BE2C (cell line): ENCODE results near the gene ELMOD3.

Experiments
- DNase-seq: peaks from one replicate; pipeline ENCODE4 v3.0.0-alpha.2; 2020
- H3K27me3 ChIP-seq: fragments of 250-450 bp; sonication (Bioruptor Pico); 2 replicates; pipeline ENCODE4 v1.5.1; 2020; ENCODE audit warnings: mild to moderate bottlenecking
- H3K36me3 ChIP-seq: fragments of 250-450 bp; sonication (Bioruptor Pico); 2 replicates; pipeline ENCODE4 v1.5.1; 2020; ENCODE audit warnings: mild to moderate bottlenecking
- H3K4me1 ChIP-seq: fragments of 250-450 bp; sonication (Bioruptor Pico); 2 replicates; pipeline ENCODE4 v1.5.1; 2020
- H3K4me3 ChIP-seq: 2 replicates; pipeline ENCODE4 v1.5.1; 2011; ENCODE audit warnings: low read depth, low read length
- H3K9me3 ChIP-seq: fragments of 250-450 bp; sonication (Bioruptor Pico); 2 replicates; pipeline ENCODE4 v1.5.1; 2020
- TF ChIP-seq, protein P1 (sequence below): IDR thresholded peaks from 2 replicates; pipeline ENCODE4 v1.5.1; 2012; ENCODE audit warnings: mild to moderate bottlenecking, low read depth, low read length

Gene ELMOD3

GRCh38 chr2:85425588-85425987, 71.0 kb downstream of the ELMOD3 start:
- Histone ChIP-seq H3K4me1 (peaks cover 19% of the 10 kb centered on the region), H3K27me3 (no peaks in the 10 kb centered on the region), H3K9me3 (no peaks in the 10 kb centered on the region), H3K36me3 (no peaks in the 10 kb centered on the region), H3K4me3 (no peak overlapping the region)
- DNase-seq = no peak
- TF ChIP-seq, protein P1, sequence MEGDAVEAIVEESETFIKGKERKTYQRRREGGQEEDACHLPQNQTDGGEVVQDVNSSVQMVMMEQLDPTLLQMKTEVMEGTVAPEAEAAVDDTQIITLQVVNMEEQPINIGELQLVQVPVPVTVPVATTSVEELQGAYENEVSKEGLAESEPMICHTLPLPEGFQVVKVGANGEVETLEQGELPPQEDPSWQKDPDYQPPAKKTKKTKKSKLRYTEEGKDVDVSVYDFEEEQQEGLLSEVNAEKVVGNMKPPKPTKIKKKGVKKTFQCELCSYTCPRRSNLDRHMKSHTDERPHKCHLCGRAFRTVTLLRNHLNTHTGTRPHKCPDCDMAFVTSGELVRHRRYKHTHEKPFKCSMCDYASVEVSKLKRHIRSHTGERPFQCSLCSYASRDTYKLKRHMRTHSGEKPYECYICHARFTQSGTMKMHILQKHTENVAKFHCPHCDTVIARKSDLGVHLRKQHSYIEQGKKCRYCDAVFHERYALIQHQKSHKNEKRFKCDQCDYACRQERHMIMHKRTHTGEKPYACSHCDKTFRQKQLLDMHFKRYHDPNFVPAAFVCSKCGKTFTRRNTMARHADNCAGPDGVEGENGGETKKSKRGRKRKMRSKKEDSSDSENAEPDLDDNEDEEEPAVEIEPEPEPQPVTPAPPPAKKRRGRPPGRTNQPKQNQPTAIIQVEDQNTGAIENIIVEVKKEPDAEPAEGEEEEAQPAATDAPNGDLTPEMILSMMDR = no peak

DNA sequence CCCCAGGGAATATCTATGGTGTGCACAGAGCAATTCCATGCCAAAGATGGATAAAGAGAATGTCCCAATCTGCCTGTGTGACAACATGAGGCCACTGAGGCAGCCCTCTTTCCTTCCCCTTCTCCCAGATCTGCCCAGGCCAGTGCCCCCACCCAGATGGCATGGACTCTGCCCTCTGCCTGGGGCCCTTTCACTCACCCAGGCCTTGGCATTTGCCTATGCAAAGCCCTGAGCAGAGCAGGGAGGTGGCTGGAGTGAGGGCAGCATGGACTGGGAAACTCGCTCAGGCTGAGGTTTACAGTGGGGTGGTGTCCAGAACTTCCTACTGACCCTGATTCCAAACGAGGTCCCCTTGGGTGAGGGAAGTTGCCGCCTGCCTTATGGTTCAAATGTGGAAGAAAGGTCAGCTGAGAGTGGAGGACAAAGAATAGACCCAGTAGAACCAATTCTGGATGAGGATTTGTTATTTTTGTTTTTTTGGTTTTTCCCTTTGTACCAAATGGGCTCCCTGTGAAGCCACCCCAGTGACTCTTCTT, 72.8 kb downstream of the ELMOD3 start:
- Histone ChIP-seq H3K4me3 (no peak overlapping the region), H3K9me3 (no peaks in the 10 kb centered on the region), H3K4me1 (peaks cover 14% of the 10 kb centered on the region), H3K36me3 (no peaks in the 10 kb centered on the region), H3K27me3 (no peaks in the 10 kb centered on the region)
- TF ChIP-seq, protein P1 = no peak
- no peak for DNase-seq

DNA sequence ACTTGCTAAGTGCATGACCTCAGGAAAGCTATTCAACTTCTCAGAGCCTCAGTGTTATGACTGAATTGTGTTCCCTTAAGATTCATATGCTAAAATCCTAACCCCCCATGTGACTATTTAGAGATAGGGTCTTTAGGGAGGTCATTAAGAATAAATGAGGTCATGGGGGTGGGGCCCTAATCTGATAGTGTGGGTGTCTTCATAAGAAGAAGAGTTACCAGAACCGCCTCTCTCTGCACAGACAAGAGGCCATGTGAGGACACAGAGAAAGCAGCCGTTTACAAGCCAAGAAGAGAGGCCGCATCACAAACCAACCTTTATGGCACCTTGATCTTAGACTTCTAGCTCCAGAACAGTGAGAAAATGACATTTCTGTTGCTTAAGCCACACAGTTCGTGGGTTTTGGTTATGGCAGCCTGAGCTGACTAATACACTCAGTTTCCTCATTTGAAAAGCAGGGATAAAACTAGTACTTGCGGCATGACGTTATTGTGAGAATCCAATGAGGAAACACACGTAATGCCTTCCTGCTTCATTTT, 73.8 kb downstream of the ELMOD3 start:
- Histone ChIP-seq H3K36me3 (no peaks in the 10 kb centered on the region), H3K4me3 (no peak overlapping the region), H3K27me3 (no peaks in the 10 kb centered on the region), H3K4me1 (peaks cover 24% of the 10 kb centered on the region), H3K9me3 (no peaks in the 10 kb centered on the region)
- no peak for DNase-seq
- TF ChIP-seq, protein P1 = no peak

DNA sequence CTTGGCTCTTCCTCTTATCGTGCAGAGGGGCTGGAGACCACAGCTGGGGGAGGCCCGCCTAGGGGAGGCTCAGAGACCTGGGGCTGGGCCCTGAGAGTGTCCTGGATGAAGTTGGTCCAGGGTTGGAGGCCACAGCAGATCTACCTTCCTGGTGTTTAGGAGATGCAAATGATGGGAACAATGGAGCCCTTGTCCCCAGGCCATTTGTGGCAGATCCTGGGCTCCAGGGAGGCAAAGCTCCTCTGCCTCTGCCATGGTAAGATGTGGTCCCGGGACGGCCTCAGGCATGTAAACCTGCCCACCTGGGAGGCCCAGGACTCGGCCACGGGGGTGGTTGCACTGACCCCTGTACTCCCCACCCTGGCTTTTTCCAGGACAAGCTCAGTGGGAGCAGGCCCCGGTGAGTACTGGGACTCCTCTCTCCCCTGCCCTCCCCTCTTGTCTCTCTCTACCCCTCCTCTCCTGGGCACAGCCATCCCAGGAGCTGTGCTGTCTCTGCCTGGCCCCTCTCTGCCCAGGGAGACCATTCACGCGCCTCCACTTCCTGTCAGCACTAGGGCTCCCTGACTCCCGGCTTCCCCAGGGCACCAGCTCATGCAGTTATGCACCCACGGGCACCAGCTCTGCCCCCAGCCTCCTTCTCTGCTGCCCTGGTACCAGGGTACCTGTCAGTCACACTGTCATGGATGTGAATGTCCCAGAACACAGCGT, 74.8 kb downstream of the ELMOD3 start:
- H3K4me1 ChIP-seq = peaks cover 29% of the 10 kb centered on the region
- no peak overlapping the region for H3K4me3 ChIP-seq
- H3K9me3 ChIP-seq = no peaks in the 10 kb centered on the region
- TF ChIP-seq, protein P1 = no peak
- H3K36me3 ChIP-seq = no peaks in the 10 kb centered on the region
- DNase-seq = no peak
- no peaks in the 10 kb centered on the region for H3K27me3 ChIP-seq

GRCh38 chr2:85429924-85430289, 75.3 kb downstream of the ELMOD3 start:
- Histone ChIP-seq H3K4me3 (no peak overlapping the region), H3K4me1 (peaks cover 29% of the 10 kb centered on the region), H3K27me3 (no peaks in the 10 kb centered on the region), H3K9me3 (no peaks in the 10 kb centered on the region), H3K36me3 (no peaks in the 10 kb centered on the region)
- TF ChIP-seq, protein P1 = no peak
- DNase-seq = no peak

GRCh38 chr2:85430752-85431569, 76.4 kb downstream of the ELMOD3 start:
- Histone ChIP-seq H3K27me3 (no peaks in the 10 kb centered on the region), H3K4me1 (peaks cover 39% of the 10 kb centered on the region), H3K4me3 (peak overlapping the region; percentile 23), H3K9me3 (no peaks in the 10 kb centered on the region), H3K36me3 (no peaks in the 10 kb centered on the region)
- TF ChIP-seq, protein P1 = no peak
- DNase-seq = peak; percentile 87
